UCSD-AML1 (cell line): ENCODE measurements around the gene ABCA5.
"Not testable (repeated sequence)": the region's sequence is repeated elsewhere in the genome, so short reads cannot be mapped to it uniquely, and the experiment has no call there.

Experiments
- DNase-seq: peaks from one replicate; lab custom pipeline; 2025; ENCODE audit not compliant: unreplicated experiment; lab: John Stamatoyannopoulos, UW

Gene ABCA5

DNA sequence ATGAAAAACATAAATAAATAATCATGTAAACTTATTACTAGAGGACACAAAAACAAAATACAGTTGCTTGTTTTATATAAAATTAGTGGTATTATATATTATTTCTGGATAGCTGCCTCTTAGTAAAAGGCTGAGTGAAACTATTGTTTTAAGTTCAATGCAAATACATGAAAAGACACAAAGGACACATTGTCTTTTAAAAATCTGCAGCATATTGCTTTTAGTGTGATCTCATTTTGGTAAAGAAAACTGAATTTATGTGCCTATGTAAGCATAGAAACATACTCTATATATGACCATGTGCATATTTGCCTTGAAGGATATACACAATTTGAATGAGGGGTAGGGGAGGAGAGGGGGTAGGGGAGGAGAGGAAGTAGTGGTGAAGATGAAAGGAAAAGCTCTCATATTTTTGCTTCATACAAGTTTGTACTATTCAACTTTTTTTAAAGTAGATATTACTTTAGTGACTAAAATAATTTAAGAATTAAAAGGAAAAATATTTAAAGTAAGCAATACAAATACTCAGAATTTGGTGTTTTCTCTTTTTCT lies 104.2 kb downstream of the ABCA5 start:
- DNase-seq = no peak

- DNase-seq = no peak
Measured at GRCh38 chr17:69220098-69220497, 106.8 kb downstream of the ABCA5 start.

GRCh38 chr17:69218986-69219385 lies 107.9 kb downstream of the ABCA5 start:
- no peak for DNase-seq

GRCh38 chr17:69213059-69213813 lies 113.7 kb downstream of the ABCA5 start:
- DNase-seq = no peak

DNA sequence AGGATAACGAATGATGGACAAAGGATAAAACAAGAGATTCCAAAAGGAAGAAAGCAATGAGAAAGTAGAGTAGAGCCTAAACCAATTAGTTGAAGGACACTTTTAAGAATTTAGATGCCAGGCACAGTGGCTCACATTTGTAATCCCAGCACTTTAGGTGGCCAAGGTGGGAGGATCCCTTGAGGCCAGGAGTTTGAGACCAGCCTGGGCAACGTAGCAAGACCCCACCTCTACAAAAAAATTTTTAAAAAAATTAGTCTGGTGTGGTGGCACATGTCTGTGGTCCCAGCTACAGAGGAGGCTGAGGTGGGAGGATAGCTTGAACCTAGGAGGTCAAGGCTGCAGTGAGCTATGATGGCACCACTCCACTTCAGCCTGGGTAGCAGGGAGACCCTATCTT lies 118.3 kb downstream of the ABCA5 start:
- DNase-seq = no peak

GRCh38 chr17:69207151-69207550 lies 119.8 kb downstream of the ABCA5 start:
- no peak for DNase-seq

DNA sequence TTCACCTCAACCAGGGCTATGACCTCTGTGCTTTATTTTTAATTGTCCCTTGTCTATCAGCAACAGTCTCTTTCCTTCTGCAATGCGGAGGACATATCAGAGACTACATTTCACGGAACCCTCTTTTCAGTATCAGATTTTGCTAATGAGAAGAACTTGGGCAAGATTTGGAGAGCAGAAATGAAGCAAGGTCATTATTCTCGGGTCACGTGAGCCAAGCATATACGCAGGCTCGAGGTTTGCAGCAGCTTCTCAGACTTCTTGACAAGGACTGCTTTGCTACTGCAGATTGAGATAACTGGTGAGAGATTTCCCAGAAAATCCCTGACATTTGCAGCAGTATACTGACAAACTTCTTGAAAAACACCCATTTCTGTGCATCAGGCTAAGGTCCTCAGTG lies 128.7 kb downstream of the ABCA5 start:
- no peak for DNase-seq

- DNase-seq = not testable (repeated sequence)
Measured at GRCh38 chr17:69196105-69196653, 130.8 kb downstream of the ABCA5 start.
